Mesenchymal stem cell (in vitro differentiated cells and primary cell): ENCODE data around the gene RSPO3.
A peak's percentile ranks its signal among the peaks of the same experiment; 100 is the strongest.

Experiments
- DNase-seq: peaks from one replicate; pipeline ENCODE4 v3.0.0-alpha.2; 2013
- H2AFZ ChIP-seq: one replicate; pipeline ENCODE4 v1.6.1; 2013; ENCODE audit warnings: low read depth, mild to moderate bottlenecking, control low read depth, inconsistent platforms, low read length, moderate library complexity
- H2AK5ac ChIP-seq: 2 replicates; pipeline ENCODE4 v1.6.1; 2013; ENCODE audit warnings: low read length, moderate library complexity, mild to moderate bottlenecking, inconsistent platforms; ENCODE audit not compliant: severe bottlenecking
- H2BK120ac ChIP-seq: one replicate; pipeline ENCODE4 v1.6.1; 2013; ENCODE audit warnings: low read depth, mild to moderate bottlenecking, inconsistent platforms, low read length, moderate library complexity
- H2BK12ac ChIP-seq, 2 experiments: one replicate each; pipeline ENCODE4 v1.6.1; 2013; ENCODE audit warnings: inconsistent platforms in 2 of 2, low read length in 2 of 2, mild to moderate bottlenecking in 2 of 2, moderate library complexity in 2 of 2, control low read depth in 1 of 2
- H2BK15ac ChIP-seq: one replicate; pipeline ENCODE4 v1.6.1; 2013; ENCODE audit warnings: mild to moderate bottlenecking, low read depth, inconsistent platforms; ENCODE audit not compliant: poor library complexity, severe bottlenecking
- H2BK5ac ChIP-seq: 2 replicates; pipeline ENCODE4 v1.6.1; 2013; ENCODE audit warnings: low read depth, mild to moderate bottlenecking, low read length, control low read depth, inconsistent platforms; ENCODE audit not compliant: poor library complexity, severe bottlenecking
- H3K14ac ChIP-seq, 2 experiments: one replicate each; pipeline ENCODE4 v1.6.1; 2013; ENCODE audit warnings: inconsistent platforms in 2 of 2, low read length in 2 of 2, control low read depth in 1 of 2, mild to moderate bottlenecking in 1 of 2, moderate library complexity in 1 of 2
- H3K18ac ChIP-seq, 2 experiments: one replicate each; pipeline ENCODE4 v1.6.1; 2013; ENCODE audit warnings: inconsistent platforms in 2 of 2, low read length in 2 of 2, control low read depth in 1 of 2, low read depth in 1 of 2, mild to moderate bottlenecking in 1 of 2
- H3K23ac ChIP-seq, 2 experiments: one replicate each; pipeline ENCODE4 v1.6.1; 2013; ENCODE audit warnings: inconsistent platforms in 2 of 2, low read length in 2 of 2, mild to moderate bottlenecking in 2 of 2, moderate library complexity in 2 of 2, control low read depth in 1 of 2
- H3K27ac ChIP-seq: 2 replicates; pipeline ENCODE4 v1.5.1; 2013; ENCODE audit warnings: mild to moderate bottlenecking, moderate library complexity, low read length, control low read depth, inconsistent platforms; ENCODE audit not compliant: poor library complexity, severe bottlenecking
- H3K27me3 ChIP-seq, 2 experiments: 2 replicates each; pipeline versions ENCODE4 v1.6.1 to v1.7.0; 2013; ENCODE audit warnings: low read length in 2 of 2, mild to moderate bottlenecking in 2 of 2, moderate library complexity in 2 of 2, control low read depth in 1 of 2, inconsistent platforms in 1 of 2; ENCODE audit not compliant: control insufficient read depth in 1 of 2, insufficient read depth in 1 of 2
- H3K36me3 ChIP-seq, 2 experiments: 2 replicates each; pipeline versions ENCODE4 v1.6.1 to v1.7.0; 2013; ENCODE audit warnings: low read length in 2 of 2, control low read depth in 1 of 2, inconsistent platforms in 1 of 2, low read depth in 1 of 2, mild to moderate bottlenecking in 1 of 2; ENCODE audit not compliant: insufficient read depth in 2 of 2, control insufficient read depth in 1 of 2
- H3K4ac ChIP-seq, 2 experiments: one replicate each; pipeline ENCODE4 v1.6.1; 2013; ENCODE audit warnings: inconsistent platforms in 2 of 2, low read length in 2 of 2, mild to moderate bottlenecking in 2 of 2, moderate library complexity in 2 of 2, control low read depth in 1 of 2, low read depth in 1 of 2
- H3K4me1 ChIP-seq: 2 replicates; pipeline ENCODE4 v1.6.1; 2013; ENCODE audit warnings: low read depth, low read length, control low read depth; ENCODE audit not compliant: control insufficient read depth, insufficient read depth
- H3K4me2 ChIP-seq: 2 replicates; pipeline ENCODE4 v1.6.1; 2013; ENCODE audit warnings: low read length, mild to moderate bottlenecking, inconsistent platforms; ENCODE audit not compliant: poor library complexity, severe bottlenecking
- H3K4me3 ChIP-seq, 2 experiments: 2 replicates each; pipeline versions ENCODE4 v1.5.1 to v1.7.0; 2013; ENCODE audit warnings: low read length in 2 of 2, mild to moderate bottlenecking in 2 of 2, control low read depth in 1 of 2, low read depth in 1 of 2; ENCODE audit not compliant: insufficient read depth in 1 of 2
- H3K79me1 ChIP-seq: replicated peaks from 2 replicates; pipeline ENCODE4 v1.6.1; 2013; ENCODE audit warnings: mild to moderate bottlenecking, control low read depth, low read length, inconsistent platforms; ENCODE audit not compliant: poor library complexity, severe bottlenecking
- H3K9ac ChIP-seq: 2 replicates; pipeline ENCODE4 v1.7.0; 2013; ENCODE audit warnings: mild to moderate bottlenecking, low read length, moderate library complexity
- H3K9me3 ChIP-seq: 2 replicates; pipeline ENCODE4 v1.7.0; 2013; ENCODE audit warnings: mild to moderate bottlenecking, low read length; ENCODE audit not compliant: control insufficient read depth
- H4K8ac ChIP-seq: one replicate; pipeline ENCODE4 v1.6.1; 2013; ENCODE audit warnings: inconsistent platforms, mild to moderate bottlenecking, low read length, moderate library complexity
- H4K91ac ChIP-seq: one replicate; pipeline ENCODE4 v1.6.1; 2013; ENCODE audit warnings: mild to moderate bottlenecking, low read length, inconsistent platforms
- WGBS: methylation state at CpG from one replicate; pipeline ENCODE4 v1.1.7; 2013; ENCODE audit warnings: mixed read lengths; 5-methylcytosine and 5-hydroxymethylcytosine counted together

Gene RSPO3

GRCh38 chr6:127115084-127115655 is 3.3 kb upstream of the RSPO3 start:
- Histone ChIP-seq H2AFZ (no peak overlapping the region), H4K8ac (no peak overlapping the region), H3K4me3 (no peak overlapping the region), H3K4me1 (peaks cover 23% of the 10 kb centered on the region), H2BK12ac (no peak overlapping the region), H3K36me3 (no peaks in the 10 kb centered on the region), H3K4ac (no peak overlapping the region), H3K79me1 (no peaks in the 10 kb centered on the region), H3K14ac (no peak overlapping the region), H4K91ac (no peak overlapping the region), H3K18ac (no peak overlapping the region), H3K4me2 (no peak overlapping the region), H3K27ac (no peak overlapping the region), H3K23ac (no peak overlapping the region), H2BK15ac (no peak overlapping the region), H3K9me3 (no peaks in the 10 kb centered on the region), H3K27me3 (peaks cover 14 to 45% of the 10 kb centered on the region in 2 experiments), H2BK5ac (no peak overlapping the region), H2AK5ac (no peak overlapping the region), H3K9ac (no peak overlapping the region), H2BK120ac (no peak overlapping the region)
- WGBS, result 78% methylated on average over 1 of the region's 2 CpGs
- no peak for DNase-seq

GRCh38 chr6:127115746-127116145 is 2.7 kb upstream of the RSPO3 start:
- Histone ChIP-seq H3K27me3 (peaks cover 19 to 51% of the 10 kb centered on the region in 2 experiments), H3K4me1 (peaks cover 29% of the 10 kb centered on the region), H3K14ac (no peak overlapping the region), H2BK15ac (no peak overlapping the region), H4K8ac (no peak overlapping the region), H2BK12ac (no peak overlapping the region), H2BK120ac (no peak overlapping the region), H3K27ac (no peak overlapping the region), H3K4me3 (no peak overlapping the region), H2AK5ac (no peak overlapping the region), H3K9ac (no peak overlapping the region), H2AFZ (no peak overlapping the region), H3K23ac (no peak overlapping the region), H3K36me3 (no peaks in the 10 kb centered on the region), H3K4ac (no peak overlapping the region), H3K9me3 (no peaks in the 10 kb centered on the region), H4K91ac (no peak overlapping the region), H2BK5ac (no peak overlapping the region), H3K4me2 (no peak overlapping the region), H3K18ac (no peak overlapping the region), H3K79me1 (no peaks in the 10 kb centered on the region)
- DNase-seq, result no peak
- WGBS, result 20% methylated on average over 2 of the region's 3 CpGs

- no peak overlapping the region for H3K4ac ChIP-seq
- H3K36me3 ChIP-seq, result no peaks in the 10 kb centered on the region
- H3K4me2 ChIP-seq, result peak overlapping the region; percentile 84
Observed at GRCh38 chr6:127117979-127118297, 533 bp upstream of the RSPO3 start.

GRCh38 chr6:127119102-127120022 is 891 bp downstream of the RSPO3 start:
- Histone ChIP-seq H3K14ac (no peak overlapping the region), H3K27me3 (peaks cover 22 to 57% of the 10 kb centered on the region in 2 experiments), H2AFZ (no peak overlapping the region), H3K4me3 (peak overlapping the region; percentile 62 to 89), H3K4me1 (peaks cover 29% of the 10 kb centered on the region), H4K91ac (no peak overlapping the region), H3K23ac (peak overlapping the region in 1 of 2 experiments; percentile 96), H3K27ac (no peak overlapping the region), H3K9me3 (no peaks in the 10 kb centered on the region), H3K4me2 (peak overlapping the region; percentile 93), H3K4ac (no peak overlapping the region), H3K79me1 (no peaks in the 10 kb centered on the region), H3K18ac (peak overlapping the region in 1 of 2 experiments; percentile 65), H4K8ac (no peak overlapping the region), H3K9ac (peak overlapping the region; percentile 75), H2BK12ac (peak overlapping the region in 1 of 2 experiments; percentile 43), H2AK5ac (no peak overlapping the region), H2BK5ac (no peak overlapping the region), H2BK120ac (no peak overlapping the region), H2BK15ac (no peak overlapping the region), H3K36me3 (no peaks in the 10 kb centered on the region)
- DNase-seq, result peak; percentile 34
- under 1% methylated on average over 74 of the region's 82 CpGs for WGBS

More at GRCh38 chr6:127117979-127118297, 533 bp upstream of the RSPO3 start:
- H2BK15ac ChIP-seq, result no peak overlapping the region
- peak overlapping the region; percentile 71 for H2BK120ac ChIP-seq
- peak overlapping the region; percentile 39 to 83 for H3K4me3 ChIP-seq
- peak overlapping the region; percentile 38 for H4K8ac ChIP-seq
- under 1% methylated on average over 19 of the region's 19 CpGs for WGBS
- peak overlapping the region in 1 of 2 experiments; percentile 85 for H2BK12ac ChIP-seq
- H3K18ac ChIP-seq, result peak overlapping the region in 1 of 2 experiments; percentile 34
- peak overlapping the region; percentile 73 for H3K9ac ChIP-seq
- DNase-seq, result no peak
- H3K9me3 ChIP-seq, result no peaks in the 10 kb centered on the region
- H3K14ac ChIP-seq, result no peak overlapping the region
- no peak overlapping the region for H2AK5ac ChIP-seq
- H2BK5ac ChIP-seq, result no peak overlapping the region
- peaks cover 22 to 57% of the 10 kb centered on the region in 2 experiments for H3K27me3 ChIP-seq
- no peak overlapping the region for H3K23ac ChIP-seq
- H2AFZ ChIP-seq, result no peak overlapping the region
- H3K4me1 ChIP-seq, result peaks cover 29% of the 10 kb centered on the region
- no peak overlapping the region for H3K27ac ChIP-seq
- H4K91ac ChIP-seq, result peak overlapping the region; percentile 58
- H3K79me1 ChIP-seq, result no peaks in the 10 kb centered on the region
